ENCODE results near the gene SIRT4.

DNA sequence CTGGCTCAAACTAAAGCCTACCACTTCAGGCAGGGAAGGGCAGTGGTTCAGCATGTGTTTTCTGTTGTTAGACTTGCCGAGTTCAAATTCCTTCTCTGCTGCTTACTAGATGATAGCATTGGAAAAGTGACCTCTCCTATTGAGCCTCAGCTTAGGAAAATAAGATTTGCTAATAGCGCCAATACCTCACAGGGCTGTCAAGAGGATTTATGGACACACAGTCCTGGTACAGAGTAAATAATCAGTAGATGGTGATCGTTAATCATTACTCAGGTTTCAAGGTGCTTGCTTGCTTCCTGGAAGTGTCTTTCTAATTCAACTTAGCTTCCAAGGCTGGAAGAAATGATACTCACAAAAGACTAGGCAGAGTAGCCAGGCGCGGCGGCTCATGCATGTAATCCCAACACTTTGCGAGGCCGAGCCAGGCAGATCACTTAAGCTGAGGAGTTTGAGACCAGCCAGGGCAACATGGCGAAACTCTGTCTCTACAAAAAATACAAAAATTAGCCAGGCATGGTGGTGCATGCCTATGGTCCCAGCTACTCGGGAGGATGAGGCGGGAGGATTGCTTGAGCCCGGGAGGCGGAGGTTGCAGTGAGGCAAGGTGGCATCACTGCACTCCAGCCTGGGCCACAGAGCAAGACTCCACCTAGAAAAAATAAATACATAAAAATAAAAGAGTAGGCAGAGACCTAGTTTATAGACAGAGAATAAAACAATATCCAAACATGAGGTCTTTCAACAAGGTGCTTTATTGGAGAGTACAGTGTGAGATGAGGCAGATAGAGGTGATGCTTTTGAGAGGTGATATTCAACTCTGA lies 19.5 kb downstream of the SIRT4 start:
- TF ChIP-seq EP300 (IDR thresholded peaks at IDR 0.05; ENCODE audit: borderline replicate concordance in 1 of 2, low read depth in 2 of 2, low read length in 2 of 2) (no peak), RXRA (IDR thresholded peaks at IDR 0.05; ENCODE audit: insufficient read depth, low read depth, low read length) (no peak), SIX5 (IDR thresholded peaks at IDR 0.05; ENCODE audit: low read depth, low read length) (no peak), POLR2A (IDR thresholded peaks at IDR 0.05; ENCODE audit: control extremely low read depth in 1 of 2, low read depth in 2 of 2, low read length in 2 of 2) (no peak), BACH1 (IDR thresholded peaks at IDR 0.05; ENCODE audit: low read length) (no peak)
- TF ChIP-seq, protein P1, sequence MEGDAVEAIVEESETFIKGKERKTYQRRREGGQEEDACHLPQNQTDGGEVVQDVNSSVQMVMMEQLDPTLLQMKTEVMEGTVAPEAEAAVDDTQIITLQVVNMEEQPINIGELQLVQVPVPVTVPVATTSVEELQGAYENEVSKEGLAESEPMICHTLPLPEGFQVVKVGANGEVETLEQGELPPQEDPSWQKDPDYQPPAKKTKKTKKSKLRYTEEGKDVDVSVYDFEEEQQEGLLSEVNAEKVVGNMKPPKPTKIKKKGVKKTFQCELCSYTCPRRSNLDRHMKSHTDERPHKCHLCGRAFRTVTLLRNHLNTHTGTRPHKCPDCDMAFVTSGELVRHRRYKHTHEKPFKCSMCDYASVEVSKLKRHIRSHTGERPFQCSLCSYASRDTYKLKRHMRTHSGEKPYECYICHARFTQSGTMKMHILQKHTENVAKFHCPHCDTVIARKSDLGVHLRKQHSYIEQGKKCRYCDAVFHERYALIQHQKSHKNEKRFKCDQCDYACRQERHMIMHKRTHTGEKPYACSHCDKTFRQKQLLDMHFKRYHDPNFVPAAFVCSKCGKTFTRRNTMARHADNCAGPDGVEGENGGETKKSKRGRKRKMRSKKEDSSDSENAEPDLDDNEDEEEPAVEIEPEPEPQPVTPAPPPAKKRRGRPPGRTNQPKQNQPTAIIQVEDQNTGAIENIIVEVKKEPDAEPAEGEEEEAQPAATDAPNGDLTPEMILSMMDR (IDR thresholded peaks at IDR 0.05; ENCODE audit: control extremely low read depth in 1 of 3, insufficient read depth in 1 of 3, low read depth in 1 of 3, low read length in 3 of 3) = no peak

Data from H1 (cell line).